Measurements from ENCODE around the gene SLC12A8.

- TF ChIP-seq GABPA (IDR thresholded peaks at IDR 0.05; ENCODE audit: low read depth) (no peak), POLR2A (IDR thresholded peaks at IDR 0.05; ENCODE audit: low read depth, low read length) (no peak), NR2F1 (conservative IDR thresholded peaks at IDR 0.05) (no peak), CHD1 (IDR thresholded peaks at IDR 0.05; ENCODE audit: low read depth, low read length) (no peak), DPF2 (IDR thresholded peaks at IDR 0.05) (no peak)
These were observed 47.2 kb downstream of the SLC12A8 start for GRCh38 chr3:125165189-125165947.
